Stimulated activated CD8-positive, alpha-beta memory T cell treated with anti-CD3 and anti-CD28 coated beads, Interleukin-12 subunit alpha, Interleukin-12 subunit beta, amount 100 ng/mL, for 1 hour (primary cell): ENCODE data around the gene EFCAB11.

Experiments used
- DNase-seq: peaks from one replicate; pipeline ENCODE4 v3.0.0-alpha.2; 2020; ENCODE audit warnings: low read depth

Gene EFCAB11

GRCh38 chr14:89767131-89767530 lies 187.4 kb downstream of the EFCAB11 start:
- no peak for DNase-seq

GRCh38 chr14:89765346-89765745 lies 189.2 kb downstream of the EFCAB11 start:
- DNase-seq: no peak

- no peak for DNase-seq
Measured at GRCh38 chr14:89760086-89760485, 194.4 kb downstream of the EFCAB11 start.

GRCh38 chr14:89757313-89757939 lies 197.1 kb downstream of the EFCAB11 start:
- no peak for DNase-seq

GRCh38 chr14:89755816-89756215 lies 198.7 kb downstream of the EFCAB11 start:
- DNase-seq: no peak

- DNase-seq: no peak
Measured at GRCh38 chr14:89753828-89754412, 200.6 kb downstream of the EFCAB11 start.

GRCh38 chr14:89750908-89751392 lies 203.6 kb downstream of the EFCAB11 start:
- DNase-seq: no peak

GRCh38 chr14:89750281-89750755 lies 204.2 kb downstream of the EFCAB11 start:
- no peak for DNase-seq

GRCh38 chr14:89748004-89748403 lies 206.5 kb downstream of the EFCAB11 start:
- no peak for DNase-seq

- no peak for DNase-seq
Measured at GRCh38 chr14:89747126-89747525, 207.4 kb downstream of the EFCAB11 start.

- DNase-seq: no peak
Measured at GRCh38 chr14:89746654-89747053, 207.9 kb downstream of the EFCAB11 start.

GRCh38 chr14:89746135-89746534 lies 208.4 kb downstream of the EFCAB11 start:
- DNase-seq: no peak
